Measurements from ENCODE around the gene KLHL42.
"Not testable (repeated sequence)": the region's sequence is repeated elsewhere in the genome, so short reads cannot be mapped to it uniquely, and the experiment has no call there.

DNA sequence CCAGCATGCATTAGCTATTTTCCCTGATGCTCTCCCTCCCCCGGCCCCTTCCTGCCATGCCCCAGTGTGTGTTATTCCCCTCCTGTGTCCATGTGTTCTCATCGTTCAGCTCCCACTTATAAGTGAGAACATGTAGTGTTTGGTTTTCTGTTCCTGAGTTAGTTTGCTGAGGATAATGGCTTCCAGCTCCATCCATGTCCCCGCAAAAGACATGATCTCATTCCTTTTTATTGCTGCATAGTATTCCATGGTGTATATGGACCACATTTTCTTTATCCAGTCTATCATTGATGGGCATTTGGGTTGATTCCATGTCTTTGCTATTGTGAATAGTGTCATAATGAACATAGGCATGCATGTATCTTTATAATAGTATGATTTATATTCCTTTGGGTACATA, 65.7 kb downstream of the KLHL42 start:
- not testable (repeated sequence) for TF ChIP-seq POLR2A (IDR thresholded peaks at IDR 0.05)
- TF ChIP-seq, protein P1, sequence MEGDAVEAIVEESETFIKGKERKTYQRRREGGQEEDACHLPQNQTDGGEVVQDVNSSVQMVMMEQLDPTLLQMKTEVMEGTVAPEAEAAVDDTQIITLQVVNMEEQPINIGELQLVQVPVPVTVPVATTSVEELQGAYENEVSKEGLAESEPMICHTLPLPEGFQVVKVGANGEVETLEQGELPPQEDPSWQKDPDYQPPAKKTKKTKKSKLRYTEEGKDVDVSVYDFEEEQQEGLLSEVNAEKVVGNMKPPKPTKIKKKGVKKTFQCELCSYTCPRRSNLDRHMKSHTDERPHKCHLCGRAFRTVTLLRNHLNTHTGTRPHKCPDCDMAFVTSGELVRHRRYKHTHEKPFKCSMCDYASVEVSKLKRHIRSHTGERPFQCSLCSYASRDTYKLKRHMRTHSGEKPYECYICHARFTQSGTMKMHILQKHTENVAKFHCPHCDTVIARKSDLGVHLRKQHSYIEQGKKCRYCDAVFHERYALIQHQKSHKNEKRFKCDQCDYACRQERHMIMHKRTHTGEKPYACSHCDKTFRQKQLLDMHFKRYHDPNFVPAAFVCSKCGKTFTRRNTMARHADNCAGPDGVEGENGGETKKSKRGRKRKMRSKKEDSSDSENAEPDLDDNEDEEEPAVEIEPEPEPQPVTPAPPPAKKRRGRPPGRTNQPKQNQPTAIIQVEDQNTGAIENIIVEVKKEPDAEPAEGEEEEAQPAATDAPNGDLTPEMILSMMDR (IDR thresholded peaks at IDR 0.05): not testable (repeated sequence)
